HUES6 (cell line): Measurements from ENCODE around the gene STK16.
"Not testable (repeated sequence)": the region's sequence is repeated elsewhere in the genome, so short reads cannot be mapped to it uniquely, and the experiment has no call there.

Experiments
- H3K27ac ChIP-seq: 2 replicates; pipeline ENCODE4 v1.7.0; 2013; ENCODE audit warnings: low read depth, mild to moderate bottlenecking, low read length, inconsistent platforms
- H3K27me3 ChIP-seq: 2 replicates; pipeline ENCODE4 v1.6.1; 2013; ENCODE audit warnings: low read length; ENCODE audit not compliant: control insufficient read depth, insufficient read depth
- H3K36me3 ChIP-seq: 2 replicates; pipeline ENCODE4 v1.6.1; 2013; ENCODE audit warnings: low read length; ENCODE audit not compliant: control insufficient read depth, insufficient read depth
- H3K4me1 ChIP-seq: 2 replicates; pipeline ENCODE4 v1.6.1; 2013; ENCODE audit warnings: low read length; ENCODE audit not compliant: control insufficient read depth, insufficient read depth
- H3K4me3 ChIP-seq: 2 replicates; pipeline ENCODE4 v1.5.1; 2013; ENCODE audit warnings: low read depth, low read length
- H3K9ac ChIP-seq: one replicate; pipeline ENCODE4 v1.6.1; 2013; ENCODE audit warnings: mild to moderate bottlenecking, low read length
- H3K9me3 ChIP-seq: 2 replicates; pipeline ENCODE4 v1.6.1; 2013; ENCODE audit warnings: low read depth, low read length; ENCODE audit not compliant: control insufficient read depth, insufficient read depth

STK16 gene

DNA sequence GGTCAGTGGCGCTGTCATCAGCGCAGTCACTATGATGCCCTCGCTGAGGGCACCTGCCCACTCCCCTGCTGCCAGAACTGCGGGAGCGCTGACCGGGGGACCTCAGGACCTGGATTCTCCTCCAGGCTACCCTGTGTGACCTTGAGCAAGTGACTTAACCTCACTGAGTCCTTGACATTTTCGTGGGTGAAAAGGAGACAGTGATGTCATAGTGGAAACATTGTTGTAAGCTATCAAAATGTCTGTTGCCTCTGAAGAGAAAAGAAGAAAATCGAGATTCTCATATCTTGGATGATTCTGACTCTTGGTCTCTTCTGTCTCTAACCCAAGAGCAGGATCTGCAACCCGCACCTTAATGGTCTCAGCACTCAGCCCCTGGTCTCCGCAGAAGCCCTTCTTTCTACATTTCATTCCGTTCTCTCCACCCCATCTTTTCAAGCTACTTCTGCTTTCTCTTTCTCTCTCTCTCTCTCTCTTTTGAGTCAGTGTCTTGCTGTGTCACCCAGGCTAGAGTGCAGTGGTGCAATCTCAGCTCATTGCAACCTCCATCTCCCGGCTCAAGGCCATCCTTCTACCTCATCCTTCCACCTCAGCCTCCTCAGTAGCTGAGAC is 9.4 kb downstream of the STK16 start:
- Histone ChIP-seq H3K9ac (no peak overlapping the region), H3K27me3 (peaks cover 75% of the 10 kb centered on the region), H3K9me3 (no peaks in the 10 kb centered on the region), H3K4me3 (peak overlapping the region; percentile 73), H3K27ac (no peak overlapping the region), H3K4me1 (peaks cover 12% of the 10 kb centered on the region), H3K36me3 (peaks cover 6% of the 10 kb centered on the region)

DNA sequence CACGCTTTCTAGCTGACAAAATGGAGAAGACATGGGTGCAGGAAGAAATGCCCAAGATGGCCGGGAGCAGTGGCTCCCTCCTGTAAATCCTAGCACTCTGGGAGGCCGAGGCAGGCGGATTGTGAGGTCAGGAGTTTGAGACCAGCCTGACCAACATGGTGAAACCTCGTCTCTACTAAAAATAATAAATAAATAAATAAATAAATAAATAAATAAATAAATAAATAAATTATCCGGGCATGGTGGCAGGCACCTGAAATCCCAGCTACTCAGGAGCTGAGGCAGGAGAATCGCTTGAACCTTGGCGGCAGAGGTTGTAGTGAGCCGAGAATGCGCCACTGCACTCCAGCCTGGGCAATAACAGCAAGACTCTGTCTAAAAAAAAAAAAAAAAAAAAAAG is 13.7 kb downstream of the STK16 start:
- H3K9me3 ChIP-seq, H3K4me1 ChIP-seq: not testable (repeated sequence)
- peaks cover 59% of the 10 kb centered on the region for H3K27me3 ChIP-seq

DNA sequence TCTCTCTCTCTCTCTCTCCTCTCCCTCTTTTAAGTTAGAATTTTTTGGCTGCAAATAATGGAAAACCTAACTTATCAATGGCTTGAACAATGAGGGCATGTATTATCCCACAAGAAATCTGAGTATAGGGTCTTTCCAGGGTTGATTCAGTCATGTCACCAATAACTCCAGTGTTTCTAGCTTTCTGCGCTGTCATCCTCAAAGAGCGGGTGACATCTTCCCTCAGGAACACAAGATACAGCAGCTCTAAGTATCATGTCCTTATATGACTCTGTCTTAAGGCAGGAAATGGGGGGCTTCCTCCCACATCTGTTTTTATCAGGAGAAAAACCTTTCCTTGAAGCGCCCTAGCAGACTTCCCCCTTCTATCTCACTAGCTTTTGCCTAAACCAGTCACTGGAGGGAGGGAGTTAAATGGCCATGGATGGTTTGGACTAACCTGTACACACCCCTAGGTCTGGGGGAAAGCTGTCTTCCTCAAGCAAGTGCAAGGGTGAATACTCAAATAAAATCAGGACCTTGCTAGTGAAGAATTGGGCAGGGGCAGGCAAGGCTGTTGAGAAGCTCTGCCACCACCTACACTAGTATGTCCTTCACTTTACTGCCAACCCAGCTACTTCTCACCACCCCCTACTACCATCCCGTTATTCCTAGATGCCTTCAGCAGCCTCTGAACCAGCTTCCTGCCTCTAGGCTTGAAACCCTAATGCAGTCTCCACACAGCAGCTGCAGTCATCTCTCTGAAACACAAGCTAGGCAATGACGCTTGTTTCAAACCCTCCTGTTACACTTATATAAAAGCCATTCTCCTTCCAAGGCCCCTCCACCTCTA is 16.0 kb downstream of the STK16 start:
- Histone ChIP-seq H3K27me3 (peaks cover 43% of the 10 kb centered on the region), H3K9ac (no peak overlapping the region), H3K4me1 (no peaks in the 10 kb centered on the region), H3K36me3 (no peaks in the 10 kb centered on the region), H3K27ac (no peak overlapping the region), H3K4me3 (no peak overlapping the region), H3K9me3 (no peaks in the 10 kb centered on the region)

More for the DNA sequence above, 13.7 kb downstream of the STK16 start:
- not testable (repeated sequence) for H3K9ac ChIP-seq, H3K4me3 ChIP-seq, H3K36me3 ChIP-seq, H3K27ac ChIP-seq

DNA sequence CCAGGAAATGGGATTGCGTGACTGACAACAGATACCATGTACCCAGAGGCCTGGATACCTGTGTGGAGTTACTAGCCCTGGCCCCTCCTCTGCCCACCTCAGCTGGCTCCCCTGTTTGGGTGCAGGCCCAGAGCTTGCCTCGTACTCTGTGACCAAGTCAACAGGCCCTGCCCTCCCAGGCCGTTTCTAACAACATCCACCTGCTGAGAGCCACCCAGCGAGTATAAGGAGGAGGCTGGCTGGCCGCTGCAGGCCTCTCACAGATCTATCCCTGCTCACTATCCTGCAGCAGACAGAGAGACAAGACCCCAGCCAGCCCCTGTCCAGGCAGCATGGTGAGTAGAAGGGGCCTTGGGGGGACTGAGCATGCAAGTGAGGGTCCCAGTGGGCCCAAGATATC is 21.0 kb downstream of the STK16 start:
- no peaks in the 10 kb centered on the region for H3K4me1 ChIP-seq
- H3K9ac ChIP-seq, result no peak overlapping the region
- H3K9me3 ChIP-seq, result no peaks in the 10 kb centered on the region
- no peak overlapping the region for H3K27ac ChIP-seq
- H3K4me3 ChIP-seq, result no peak overlapping the region
- H3K36me3 ChIP-seq, result no peaks in the 10 kb centered on the region
- peaks cover 34% of the 10 kb centered on the region for H3K27me3 ChIP-seq

DNA sequence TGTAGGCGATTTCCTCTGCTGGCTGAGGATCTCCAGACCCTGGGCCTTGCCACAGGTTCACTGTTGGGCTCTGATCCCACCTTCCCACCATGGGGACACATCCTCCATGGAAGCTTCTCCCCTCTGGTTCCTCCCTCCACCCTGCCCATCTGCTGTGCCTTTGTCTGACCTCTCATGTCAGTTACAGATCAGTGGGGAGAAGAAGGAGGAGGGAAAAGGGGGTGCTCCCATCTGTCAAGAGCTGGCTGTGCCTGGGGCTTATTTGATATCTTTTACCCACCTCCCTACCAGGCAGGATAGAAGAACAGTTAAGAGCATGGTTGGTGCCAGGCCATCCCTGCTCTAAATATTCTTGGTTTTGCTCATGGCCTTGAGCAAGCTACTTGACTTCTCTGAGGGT is 21.6 kb downstream of the STK16 start:
- no peak overlapping the region for H3K4me3 ChIP-seq
- no peak overlapping the region for H3K9ac ChIP-seq
- no peaks in the 10 kb centered on the region for H3K9me3 ChIP-seq
- peaks cover 27% of the 10 kb centered on the region for H3K27me3 ChIP-seq
- no peaks in the 10 kb centered on the region for H3K4me1 ChIP-seq
- H3K36me3 ChIP-seq, result no peaks in the 10 kb centered on the region
- no peak overlapping the region for H3K27ac ChIP-seq

DNA sequence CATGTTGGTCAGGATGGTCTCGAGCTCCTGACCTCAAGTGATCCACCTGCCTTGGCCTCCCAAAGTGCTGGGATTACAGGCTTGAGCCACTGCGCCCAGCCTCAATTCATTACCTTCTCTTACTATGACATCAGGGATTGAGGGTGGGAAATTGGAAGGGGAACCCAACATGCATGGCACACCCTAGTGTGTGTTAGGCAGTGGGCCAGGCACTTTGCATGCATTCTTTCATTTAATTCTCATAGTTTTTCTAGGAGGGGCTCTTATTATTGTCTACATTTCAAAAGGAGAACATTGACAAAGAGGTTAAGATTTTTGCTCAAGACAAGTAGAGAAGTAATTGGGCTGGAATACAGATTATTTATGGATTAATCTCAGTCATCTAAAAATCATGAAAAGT is 23.0 kb downstream of the STK16 start:
- Histone ChIP-seq H3K27ac (no peak overlapping the region), H3K36me3 (no peaks in the 10 kb centered on the region), H3K27me3 (peaks cover 24% of the 10 kb centered on the region), H3K4me3 (no peak overlapping the region), H3K4me1 (no peaks in the 10 kb centered on the region), H3K9ac (no peak overlapping the region), H3K9me3 (no peaks in the 10 kb centered on the region)

DNA sequence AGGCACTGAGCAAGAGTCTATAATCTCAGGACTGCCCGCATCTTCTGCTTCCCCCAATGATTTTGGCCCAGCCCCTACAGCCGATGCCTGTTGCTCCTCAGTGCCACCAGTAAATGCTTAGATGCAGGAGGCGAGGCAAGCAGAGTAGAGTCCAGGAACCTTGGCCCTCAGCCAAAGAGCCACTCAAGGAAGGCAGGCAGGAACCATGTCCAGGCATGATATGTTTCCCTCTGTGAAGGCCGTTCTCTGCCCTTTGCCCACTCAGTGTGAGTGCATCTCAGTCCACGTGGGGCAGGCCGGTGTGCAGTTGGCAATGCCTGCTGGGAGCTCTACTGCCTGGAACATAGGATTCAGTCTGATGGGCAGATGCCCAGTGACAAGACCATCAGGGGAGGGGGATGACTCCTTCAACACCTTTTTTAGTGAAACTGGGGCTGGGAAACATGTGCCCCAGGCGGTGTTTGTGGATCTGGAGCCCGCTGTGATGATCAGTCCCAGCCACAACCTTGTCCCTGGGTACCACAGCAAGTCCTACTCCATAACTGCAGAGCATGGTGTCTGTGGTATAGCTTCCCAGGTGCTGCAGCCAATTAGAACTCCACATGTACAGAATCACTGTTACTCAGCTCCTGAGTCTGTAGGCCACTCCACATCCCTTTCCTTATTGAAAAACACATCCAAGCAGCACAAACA is 24.2 kb downstream of the STK16 start:
- Histone ChIP-seq H3K36me3 (no peaks in the 10 kb centered on the region), H3K27ac (no peak overlapping the region), H3K4me3 (no peak overlapping the region), H3K9ac (no peak overlapping the region), H3K9me3 (no peaks in the 10 kb centered on the region), H3K4me1 (peaks cover 7% of the 10 kb centered on the region), H3K27me3 (peaks cover 22% of the 10 kb centered on the region)

DNA sequence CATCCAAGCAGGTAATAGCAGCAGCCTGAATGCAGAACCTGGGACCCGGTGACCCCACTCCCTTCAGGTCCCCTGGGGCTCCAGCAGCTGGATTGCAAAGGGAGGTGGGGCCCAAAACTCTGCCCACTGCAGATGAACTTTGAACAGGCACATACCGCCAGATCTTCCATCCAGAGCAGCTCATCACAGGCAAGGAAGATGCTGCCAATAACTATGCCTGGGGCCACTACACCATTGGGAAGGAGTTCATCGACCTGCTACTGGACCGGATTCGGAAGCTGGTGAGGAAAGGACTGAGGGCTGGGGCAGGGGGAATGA is 24.7 kb downstream of the STK16 start:
- no peaks in the 10 kb centered on the region for H3K36me3 ChIP-seq
- H3K4me1 ChIP-seq, result peaks cover 12% of the 10 kb centered on the region
- H3K27me3 ChIP-seq, result peaks cover 17% of the 10 kb centered on the region
- no peak overlapping the region for H3K9ac ChIP-seq
- H3K4me3 ChIP-seq, result no peak overlapping the region; the same call in 1 of the 2 replicates
- no peaks in the 10 kb centered on the region for H3K9me3 ChIP-seq
- no peak overlapping the region for H3K27ac ChIP-seq

DNA sequence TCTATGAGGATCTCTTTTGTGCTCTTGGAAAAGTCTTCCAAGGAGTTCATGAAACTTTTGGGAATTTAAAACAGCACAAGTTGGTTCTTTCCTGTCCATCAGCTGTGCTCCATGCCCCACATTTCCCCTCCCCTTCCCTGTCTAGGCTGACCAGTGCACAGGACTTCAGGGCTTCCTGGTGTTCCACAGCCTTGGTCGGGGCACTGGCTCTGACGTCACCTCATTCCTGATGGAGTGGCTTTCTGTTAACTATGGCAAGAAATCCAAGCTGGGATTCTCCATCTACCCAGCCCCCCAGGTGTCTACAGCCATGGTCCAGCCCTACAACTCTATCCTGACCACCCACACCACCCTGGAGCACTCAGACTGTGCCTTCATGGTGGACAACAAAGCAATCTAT is 25.7 kb downstream of the STK16 start:
- Histone ChIP-seq H3K4me3 (no peak overlapping the region), H3K9ac (no peak overlapping the region), H3K27ac (no peak overlapping the region), H3K27me3 (peaks cover 17% of the 10 kb centered on the region), H3K9me3 (no peaks in the 10 kb centered on the region), H3K36me3 (no peaks in the 10 kb centered on the region), H3K4me1 (peaks cover 13% of the 10 kb centered on the region)

DNA sequence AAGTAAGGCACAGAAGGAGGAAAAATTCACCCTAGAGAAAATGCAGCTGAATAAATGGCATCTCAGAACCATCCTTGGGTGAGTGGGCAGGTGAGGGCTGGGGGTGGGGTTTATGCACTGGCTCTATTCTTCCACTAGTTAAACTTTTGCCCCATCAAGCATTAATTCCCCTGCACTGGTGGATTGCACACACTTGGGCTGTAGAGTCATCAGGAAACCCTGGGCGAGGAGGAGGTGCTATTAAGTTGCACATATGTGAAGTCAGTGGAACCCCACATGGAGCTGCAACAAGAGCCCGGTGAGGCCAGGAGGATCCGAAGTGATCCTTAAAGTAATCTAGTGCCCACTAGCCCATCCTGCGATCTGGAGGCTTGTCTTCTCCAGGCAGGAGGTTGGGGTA is 27.1 kb downstream of the STK16 start:
- Histone ChIP-seq H3K4me3 (no peak overlapping the region), H3K36me3 (no peaks in the 10 kb centered on the region), H3K9me3 (no peaks in the 10 kb centered on the region), H3K27ac (no peak overlapping the region), H3K9ac (no peak overlapping the region), H3K4me1 (peaks cover 15% of the 10 kb centered on the region), H3K27me3 (peaks cover 15% of the 10 kb centered on the region)

DNA sequence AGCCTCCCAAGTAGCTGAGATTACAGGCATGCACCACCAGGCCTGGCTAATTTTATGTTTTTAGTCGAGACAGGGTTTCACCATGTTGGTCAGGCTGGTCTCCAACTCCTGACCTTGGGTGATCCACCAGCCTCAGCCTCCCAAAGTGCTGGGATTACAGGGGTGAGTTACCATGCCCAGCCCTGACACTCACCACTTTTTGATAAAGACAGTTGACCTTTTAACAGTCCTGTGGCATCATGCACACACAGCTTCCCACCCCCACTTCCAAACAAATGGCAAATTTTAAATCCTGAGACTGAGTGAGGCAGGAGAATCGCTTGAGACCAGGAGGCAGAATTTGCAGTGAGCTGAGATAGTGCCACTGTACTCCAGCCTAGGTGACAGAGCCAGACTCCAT is 27.7 kb downstream of the STK16 start:
- H3K9me3 ChIP-seq, result no peaks in the 10 kb centered on the region
- peaks cover 19% of the 10 kb centered on the region for H3K4me1 ChIP-seq
- H3K4me3 ChIP-seq, result no peak overlapping the region
- H3K27ac ChIP-seq, result no peak overlapping the region
- no peaks in the 10 kb centered on the region for H3K36me3 ChIP-seq
- H3K9ac ChIP-seq, result no peak overlapping the region
- peaks cover 15% of the 10 kb centered on the region for H3K27me3 ChIP-seq
